ENCODE measurements around the gene SLC7A10. TPM values are rescaled to one million over a fixed set of nuclear protein-coding genes. Genes with fewer than 3 reads are reported as not detected.

The SLC7A10 gene
- total RNA-seq, 1 experiment from 2014 or later, result not detected

GRCh38 chr19:33255781-33256180 lies 30.1 kb upstream of the SLC7A10 start:
- Histone ChIP-seq H3K4me1 (no peaks in the 10 kb centered on the region), H3K4me3 (ENCODE audit: low read depth, low read length) (no peak overlapping the region), H3K9me3 (peaks cover 10% of the 10 kb centered on the region), H3K36me3 (ENCODE audit: control insufficient read depth, insufficient read depth, low read length) (no peaks in the 10 kb centered on the region), H3K27me3 (replicated peaks; ENCODE audit: control insufficient read depth, insufficient read depth, low read length) (no peaks in the 10 kb centered on the region)
- Mint-ChIP-seq H3K36me3 (ENCODE audit: insufficient read depth, unreplicated experiment) (no peaks in the 10 kb centered on the region), H3K9me3 (ENCODE audit: unreplicated experiment) (peaks cover 10% of the 10 kb centered on the region), H3K27ac (ENCODE audit: unreplicated experiment) (no peak overlapping the region), H3K4me3 (ENCODE audit: unreplicated experiment) (no peak overlapping the region), H3K27me3 (ENCODE audit: insufficient read depth, unreplicated experiment) (no peaks in the 10 kb centered on the region), H3K4me1 (ENCODE audit: low read depth, unreplicated experiment) (no peaks in the 10 kb centered on the region)
- ChIA-PET POLR2A (no interaction called here), CTCF (no interaction called here)
- TF ChIP-seq, protein P1, sequence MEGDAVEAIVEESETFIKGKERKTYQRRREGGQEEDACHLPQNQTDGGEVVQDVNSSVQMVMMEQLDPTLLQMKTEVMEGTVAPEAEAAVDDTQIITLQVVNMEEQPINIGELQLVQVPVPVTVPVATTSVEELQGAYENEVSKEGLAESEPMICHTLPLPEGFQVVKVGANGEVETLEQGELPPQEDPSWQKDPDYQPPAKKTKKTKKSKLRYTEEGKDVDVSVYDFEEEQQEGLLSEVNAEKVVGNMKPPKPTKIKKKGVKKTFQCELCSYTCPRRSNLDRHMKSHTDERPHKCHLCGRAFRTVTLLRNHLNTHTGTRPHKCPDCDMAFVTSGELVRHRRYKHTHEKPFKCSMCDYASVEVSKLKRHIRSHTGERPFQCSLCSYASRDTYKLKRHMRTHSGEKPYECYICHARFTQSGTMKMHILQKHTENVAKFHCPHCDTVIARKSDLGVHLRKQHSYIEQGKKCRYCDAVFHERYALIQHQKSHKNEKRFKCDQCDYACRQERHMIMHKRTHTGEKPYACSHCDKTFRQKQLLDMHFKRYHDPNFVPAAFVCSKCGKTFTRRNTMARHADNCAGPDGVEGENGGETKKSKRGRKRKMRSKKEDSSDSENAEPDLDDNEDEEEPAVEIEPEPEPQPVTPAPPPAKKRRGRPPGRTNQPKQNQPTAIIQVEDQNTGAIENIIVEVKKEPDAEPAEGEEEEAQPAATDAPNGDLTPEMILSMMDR (IDR thresholded peaks at IDR 0.05; ENCODE audit: insufficient read depth in 1 of 2, low read depth in 1 of 2, low read length in 1 of 2, severe bottlenecking in 1 of 2, unreplicated experiment in 1 of 2), result no peak
- intact Hi-C loops (cut with micrococcal nuclease; ENCODE audit: unreplicated experiment), result no loop called here
- no TSS peak for BruUV-seq (replicated peaks)
- DNase-seq, result no peak

DNA sequence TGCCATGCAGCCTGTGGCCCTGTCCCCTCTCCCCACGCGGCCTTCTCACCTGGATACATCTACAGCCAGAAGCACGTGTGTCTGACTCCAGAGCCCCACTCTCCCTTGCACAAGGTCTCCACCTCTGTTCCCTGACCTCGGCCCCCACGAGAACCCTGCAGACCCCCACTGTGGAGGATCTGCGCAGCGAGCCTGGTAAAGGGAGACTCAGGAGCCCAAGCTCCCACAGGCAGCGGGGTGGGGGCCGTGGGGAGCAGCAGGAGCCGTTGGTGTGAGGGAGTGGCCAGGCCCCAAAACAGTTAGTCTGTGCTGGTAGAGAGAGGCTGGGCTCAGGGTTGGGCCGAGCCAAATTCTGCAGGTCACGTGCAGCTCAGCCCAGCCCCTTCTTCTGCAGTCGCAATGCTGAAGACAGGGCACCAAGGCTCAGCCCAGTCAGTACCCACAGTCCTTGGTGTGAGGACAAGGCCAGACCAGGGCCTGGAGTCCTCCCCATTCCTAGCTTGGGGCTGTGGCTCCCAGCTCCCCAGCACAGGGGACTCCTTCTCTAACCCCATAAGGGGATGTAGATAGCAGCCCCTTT lies 28.7 kb upstream of the SLC7A10 start:
- H3K4me3 Mint-ChIP-seq (ENCODE audit: unreplicated experiment), result no peak overlapping the region
- peaks cover 10% of the 10 kb centered on the region for H3K9me3 Mint-ChIP-seq (ENCODE audit: unreplicated experiment)
- ChIA-PET POLR2A (no interaction called here), CTCF (no interaction called here)
- Histone ChIP-seq H3K27me3 (replicated peaks; ENCODE audit: control insufficient read depth, insufficient read depth, low read length) (no peaks in the 10 kb centered on the region), H3K36me3 (ENCODE audit: control insufficient read depth, insufficient read depth, low read length) (no peaks in the 10 kb centered on the region), H3K4me1 (peaks cover 1% of the 10 kb centered on the region; the same call in 1 of the 2 replicates), H3K4me3 (ENCODE audit: low read depth, low read length) (no peak overlapping the region), H3K9me3 (peaks cover 10% of the 10 kb centered on the region)
- H3K27me3 Mint-ChIP-seq (ENCODE audit: insufficient read depth, unreplicated experiment), result no peaks in the 10 kb centered on the region
- DNase-seq, result no peak
- intact Hi-C loops (cut with micrococcal nuclease; ENCODE audit: unreplicated experiment), result no loop called here
- no TSS peak for BruUV-seq (replicated peaks)
- H3K4me1 Mint-ChIP-seq (ENCODE audit: low read depth, unreplicated experiment), result no peaks in the 10 kb centered on the region
- TF ChIP-seq, protein P1 (IDR thresholded peaks at IDR 0.05; ENCODE audit: insufficient read depth in 1 of 2, low read depth in 1 of 2, low read length in 1 of 2, severe bottlenecking in 1 of 2, unreplicated experiment in 1 of 2), result no peak
- no peak overlapping the region for H3K27ac Mint-ChIP-seq (ENCODE audit: unreplicated experiment)
- no peaks in the 10 kb centered on the region for H3K36me3 Mint-ChIP-seq (ENCODE audit: insufficient read depth, unreplicated experiment)

DNA sequence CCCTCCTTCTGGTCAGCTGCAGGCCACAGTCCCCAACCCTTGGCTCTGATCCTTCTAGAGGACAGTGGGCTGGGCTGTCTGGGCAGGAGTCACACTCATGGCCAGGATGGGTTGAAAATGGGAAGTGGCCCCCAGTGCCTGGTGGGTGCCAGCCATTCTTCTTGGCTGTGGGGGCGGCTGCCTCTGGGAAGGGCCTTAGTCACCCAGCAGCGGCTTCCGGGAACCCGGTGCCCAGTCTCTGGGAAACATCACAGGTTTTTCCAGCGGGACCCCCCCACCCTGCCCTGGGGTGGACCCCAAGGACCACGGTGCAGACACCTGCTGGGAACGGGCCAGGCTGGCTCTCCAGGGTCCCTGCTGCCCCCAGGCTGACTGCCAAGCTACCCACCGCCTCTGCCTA lies 27.3 kb upstream of the SLC7A10 start:
- ChIA-PET CTCF (no interaction called here), POLR2A (no interaction called here)
- H3K27me3 ChIP-seq (replicated peaks; ENCODE audit: control insufficient read depth, insufficient read depth, low read length), result no peaks in the 10 kb centered on the region
- no TSS peak for BruUV-seq (replicated peaks)
- H3K4me1 Mint-ChIP-seq (ENCODE audit: low read depth, unreplicated experiment), result no peaks in the 10 kb centered on the region
- TF ChIP-seq, protein P1 (IDR thresholded peaks at IDR 0.05; ENCODE audit: insufficient read depth in 1 of 2, low read depth in 1 of 2, low read length in 1 of 2, severe bottlenecking in 1 of 2, unreplicated experiment in 1 of 2), result no peak
- H3K4me1 ChIP-seq, result peaks cover 13% of the 10 kb centered on the region; the same call in 1 of the 2 replicates
- no peaks in the 10 kb centered on the region for H3K27me3 Mint-ChIP-seq (ENCODE audit: insufficient read depth, unreplicated experiment)
- H3K9me3 Mint-ChIP-seq (ENCODE audit: unreplicated experiment), result peaks cover 1% of the 10 kb centered on the region
- intact Hi-C loops (cut with micrococcal nuclease; ENCODE audit: unreplicated experiment), result no loop called here
- peaks cover 6% of the 10 kb centered on the region for H3K9me3 ChIP-seq
- H3K36me3 Mint-ChIP-seq (ENCODE audit: insufficient read depth, unreplicated experiment), result no peaks in the 10 kb centered on the region
- no peak overlapping the region for H3K4me3 ChIP-seq (ENCODE audit: low read depth, low read length)
- DNase-seq, result no peak
- H3K27ac Mint-ChIP-seq (ENCODE audit: unreplicated experiment), result no peak overlapping the region
- no peak overlapping the region for H3K4me3 Mint-ChIP-seq (ENCODE audit: unreplicated experiment)
- H3K36me3 ChIP-seq (ENCODE audit: control insufficient read depth, insufficient read depth, low read length), result no peaks in the 10 kb centered on the region

All from Caco-2 (cell line).